GM23248 (cell line): ENCODE results near the gene SMARCD3.

ENCODE experiments used
- EZH2 ChIP-seq: fragments of 200-600 bp; sonication (generic); IDR thresholded peaks from 2 replicates; pipeline ENCODE4 v1.6.1; 2018; ENCODE audit warnings: antibody characterized with exemption, mild to moderate bottlenecking; ENCODE audit not compliant: insufficient read depth, poor library complexity, severe bottlenecking
- EZH2phosphoT487 ChIP-seq: fragments of 200-600 bp; sonication (generic); IDR thresholded peaks from 2 replicates; pipeline ENCODE4 v1.6.1; 2018; ENCODE audit warnings: antibody characterized with exemption, moderate library complexity, mild to moderate bottlenecking, low read depth; ENCODE audit not compliant: insufficient read depth

GRCh38 chr7:151251689-151252560 is 3.4 kb upstream of the SMARCD3 start:
- TF ChIP-seq EZH2phosphoT487 (no peak), EZH2 (no peak)
